Mucosa of rectum (tissue), 2 donors: ENCODE data around the gene NFE2L3.
"Not testable (repeated sequence)": the region's sequence is repeated elsewhere in the genome, so short reads cannot be mapped to it uniquely, and the experiment has no call there.

ENCODE experiments used
- H3K27ac ChIP-seq, 2 donors: one replicate each; pipeline ENCODE4 v1.7.0; 2013; ENCODE audit warnings: inconsistent platforms in 2 of 2, low read depth in 2 of 2, low read length in 2 of 2
- H3K27me3 ChIP-seq, 2 donors: one replicate each; pipeline ENCODE4 v1.7.0; 2013; ENCODE audit warnings: low read length in 2 of 2; ENCODE audit not compliant: control insufficient read depth in 2 of 2, insufficient read depth in 2 of 2
- H3K36me3 ChIP-seq, 2 donors: one replicate each; pipeline ENCODE4 v1.7.0; 2013; ENCODE audit warnings: low read length in 2 of 2; ENCODE audit not compliant: control insufficient read depth in 2 of 2, insufficient read depth in 2 of 2
- H3K4me1 ChIP-seq, 2 donors: one replicate each; pipeline ENCODE4 v1.7.0; 2013; ENCODE audit warnings: low read length in 2 of 2, mild to moderate bottlenecking in 1 of 2; ENCODE audit not compliant: control insufficient read depth in 2 of 2, insufficient read depth in 2 of 2
- H3K4me3 ChIP-seq, 2 donors: one replicate each; pipeline ENCODE4 v1.7.0; 2013; ENCODE audit warnings: low read length in 2 of 2
- H3K9ac ChIP-seq, 2 donors: one replicate each; pipeline ENCODE4 v1.7.0; 2013; ENCODE audit warnings: low read length in 2 of 2, low read depth in 1 of 2, mild to moderate bottlenecking in 1 of 2
- H3K9me3 ChIP-seq, 2 donors: one replicate each; pipeline ENCODE4 v1.7.0; 2013; ENCODE audit warnings: low read length in 2 of 2; ENCODE audit not compliant: control insufficient read depth in 2 of 2
- donor health status: healthy.
- donor health status: Normal muscosa, but diverticular disease.

The NFE2L3 gene

GRCh38 chr7:26179422-26179821, 27.4 kb downstream of the NFE2L3 start:
- Histone ChIP-seq H3K9me3 (no peaks in the 10 kb centered on the region), H3K27me3 (no peaks in the 10 kb centered on the region), H3K36me3 (peaks cover 0 to 2% of the 10 kb centered on the region in 2 donors), H3K4me3 (no peak overlapping the region), H3K4me1 (no peaks in the 10 kb centered on the region), H3K9ac (no peak overlapping the region), H3K27ac (no peak overlapping the region)

GRCh38 chr7:26179826-26180497, 28.0 kb downstream of the NFE2L3 start:
- Histone ChIP-seq H3K9ac (no peak overlapping the region), H3K27ac (no peak overlapping the region), H3K27me3 (no peaks in the 10 kb centered on the region), H3K4me1 (no peaks in the 10 kb centered on the region), H3K9me3 (no peaks in the 10 kb centered on the region), H3K36me3 (peaks cover under 1 to 2% of the 10 kb centered on the region in 2 donors), H3K4me3 (no peak overlapping the region)

- no peak overlapping the region for H3K9ac ChIP-seq
- H3K36me3 ChIP-seq, result peaks cover 2 to 3% of the 10 kb centered on the region in 2 donors
- H3K4me3 ChIP-seq, result no peak overlapping the region
- no peaks in the 10 kb centered on the region for H3K27me3 ChIP-seq
- H3K4me1 ChIP-seq, result no peaks in the 10 kb centered on the region
- H3K27ac ChIP-seq, result no peak overlapping the region
- H3K9me3 ChIP-seq, result no peaks in the 10 kb centered on the region
These were observed 28.8 kb downstream of the NFE2L3 start for GRCh38 chr7:26180792-26181198.

- Histone ChIP-seq H3K9ac (no peak overlapping the region), H3K36me3 (peaks cover 2 to 3% of the 10 kb centered on the region in 2 donors), H3K9me3 (no peaks in the 10 kb centered on the region), H3K4me3 (no peak overlapping the region), H3K27ac (no peak overlapping the region), H3K4me1 (no peaks in the 10 kb centered on the region), H3K27me3 (no peaks in the 10 kb centered on the region)
These were observed 29.7 kb downstream of the NFE2L3 start for GRCh38 chr7:26181474-26182227.

- no peaks in the 10 kb centered on the region for H3K4me1 ChIP-seq
- peaks cover 3 to 4% of the 10 kb centered on the region in 2 donors for H3K36me3 ChIP-seq
- H3K9me3 ChIP-seq, result no peaks in the 10 kb centered on the region
- H3K27ac ChIP-seq, result no peak overlapping the region
- H3K4me3 ChIP-seq, result no peak overlapping the region
- no peaks in the 10 kb centered on the region for H3K27me3 ChIP-seq
- H3K9ac ChIP-seq, result no peak overlapping the region
These were observed 30.3 kb downstream of the NFE2L3 start for GRCh38 chr7:26182283-26182682.

GRCh38 chr7:26182706-26183105, 30.7 kb downstream of the NFE2L3 start:
- Histone ChIP-seq H3K27ac (no peak overlapping the region), H3K4me3 (no peak overlapping the region), H3K9me3 (no peaks in the 10 kb centered on the region), H3K27me3 (no peaks in the 10 kb centered on the region), H3K36me3 (peaks cover 3 to 8% of the 10 kb centered on the region in 2 donors), H3K9ac (no peak overlapping the region), H3K4me1 (no peaks in the 10 kb centered on the region)

- no peak overlapping the region for H3K9ac ChIP-seq
- no peaks in the 10 kb centered on the region for H3K27me3 ChIP-seq
- H3K36me3 ChIP-seq, result peaks cover 6 to 16% of the 10 kb centered on the region in 2 donors
- no peaks in the 10 kb centered on the region for H3K9me3 ChIP-seq
- no peak overlapping the region for H3K4me3 ChIP-seq
- no peak overlapping the region for H3K27ac ChIP-seq
- no peaks in the 10 kb centered on the region for H3K4me1 ChIP-seq
These were observed 31.7 kb downstream of the NFE2L3 start for GRCh38 chr7:26183545-26184280.

- H3K4me1 ChIP-seq, result not testable (repeated sequence)
These were observed 32.5 kb downstream of the NFE2L3 start for GRCh38 chr7:26184281-26185101.

GRCh38 chr7:26185131-26185843, 33.3 kb downstream of the NFE2L3 start:
- H3K27ac ChIP-seq, result no peak overlapping the region
- no peaks in the 10 kb centered on the region for H3K27me3 ChIP-seq
- H3K4me1 ChIP-seq, result no peaks in the 10 kb centered on the region
- no peak overlapping the region for H3K9ac ChIP-seq
- peaks cover 20 to 29% of the 10 kb centered on the region in 2 donors for H3K36me3 ChIP-seq
- H3K9me3 ChIP-seq, result no peaks in the 10 kb centered on the region
- no peak overlapping the region for H3K4me3 ChIP-seq

More at GRCh38 chr7:26184281-26185101, 32.5 kb downstream of the NFE2L3 start:
- H3K9ac ChIP-seq, H3K4me3 ChIP-seq, H3K27me3 ChIP-seq, H3K9me3 ChIP-seq, H3K27ac ChIP-seq: not testable (repeated sequence)
- H3K36me3 ChIP-seq, result peaks cover 14 to 22% of the 10 kb centered on the region in 2 donors
